Neuronal stem cell (in vitro differentiated cells): ENCODE data around the gene ZNF284. TPM values are rescaled to one million over a fixed set of nuclear protein-coding genes. Genes with fewer than 3 reads are reported as not detected.
"Not testable (repeated sequence)": the region's sequence is repeated elsewhere in the genome, so short reads cannot be mapped to it uniquely, and the experiment has no call there.

Experiments
- DNase-seq: peaks from one replicate; pipeline ENCODE4 v3.0.0-alpha.2; 2013; ENCODE audit warnings: low spot score
- H2AFZ ChIP-seq: one replicate; pipeline ENCODE4 v1.6.1; 2013; ENCODE audit warnings: mild to moderate bottlenecking, low read length, inconsistent platforms
- H2AK5ac ChIP-seq: 2 replicates; pipeline ENCODE4 v1.6.1; 2013; ENCODE audit warnings: low read depth, mild to moderate bottlenecking, inconsistent platforms, low read length, moderate library complexity, mixed read lengths
- H2BK120ac ChIP-seq: 2 replicates; pipeline ENCODE4 v1.6.1; 2013; ENCODE audit warnings: low read depth, mild to moderate bottlenecking, inconsistent platforms, low read length, moderate library complexity, mixed read lengths
- H2BK12ac ChIP-seq: one replicate; pipeline ENCODE4 v1.6.1; 2013; ENCODE audit warnings: low read length, inconsistent platforms
- H2BK15ac ChIP-seq: 2 replicates; pipeline ENCODE4 v1.6.1; 2013; ENCODE audit warnings: mild to moderate bottlenecking, low read length, inconsistent platforms, mixed read lengths
- H2BK5ac ChIP-seq: one replicate; pipeline ENCODE4 v1.6.1; 2013; ENCODE audit warnings: inconsistent platforms, mild to moderate bottlenecking, low read length, moderate library complexity
- H3K14ac ChIP-seq: one replicate; pipeline ENCODE4 v1.6.1; 2013; ENCODE audit warnings: low read length, inconsistent platforms
- H3K18ac ChIP-seq: 2 replicates; pipeline ENCODE4 v1.6.1; 2013; ENCODE audit warnings: low read length, inconsistent platforms
- H3K23ac ChIP-seq: 2 replicates; pipeline ENCODE4 v1.6.1; 2013; ENCODE audit warnings: low read depth, mild to moderate bottlenecking, mixed read lengths, low read length, inconsistent platforms; ENCODE audit not compliant: poor library complexity
- H3K27ac ChIP-seq: replicated peaks from 3 replicates; pipeline ENCODE4 v1.5.1; 2013; ENCODE audit warnings: low read length, inconsistent platforms
- H3K27me3 ChIP-seq, 3 experiments: 2 replicates each; pipeline ENCODE4 v1.6.1; 2013; ENCODE audit warnings: low read length in 3 of 3, mild to moderate bottlenecking in 2 of 3, inconsistent platforms in 1 of 3, low read depth in 1 of 3, mixed read lengths in 1 of 3, moderate library complexity in 1 of 3; ENCODE audit not compliant: control insufficient read depth in 3 of 3, insufficient read depth in 3 of 3
- H3K36me3 ChIP-seq, 2 donors: replicated peaks in 1 of 2; 2 replicates each; pipeline ENCODE4 v1.6.1; 2013; ENCODE audit warnings: low read length in 2 of 2; ENCODE audit not compliant: control insufficient read depth in 2 of 2, insufficient read depth in 2 of 2
- H3K4ac ChIP-seq: 2 replicates; pipeline ENCODE4 v1.6.1; 2013; ENCODE audit warnings: inconsistent platforms, mild to moderate bottlenecking, low read length, moderate library complexity
- H3K4me1 ChIP-seq, 2 donors: 1 replicate in 1 of 2; 2 replicates in 1 of 2; pipeline ENCODE4 v1.6.1; 2013; ENCODE audit warnings: low read length in 2 of 2, low read depth in 1 of 2; ENCODE audit not compliant: control insufficient read depth in 2 of 2, insufficient read depth in 1 of 2
- H3K4me2 ChIP-seq: one replicate; pipeline ENCODE4 v1.6.1; 2013; ENCODE audit warnings: mild to moderate bottlenecking, low read length, inconsistent platforms; ENCODE audit not compliant: insufficient read depth, poor library complexity, severe bottlenecking
- H3K4me3 ChIP-seq, 2 donors: 2 replicates each; pipeline ENCODE4 v1.5.1; 2013; ENCODE audit warnings: low read length in 2 of 2, mild to moderate bottlenecking in 2 of 2, inconsistent platforms in 1 of 2, moderate library complexity in 1 of 2
- H3K79me1 ChIP-seq: one replicate; pipeline ENCODE4 v1.6.1; 2013; ENCODE audit warnings: low read depth, mild to moderate bottlenecking, inconsistent platforms, low read length, moderate library complexity
- H3K9ac ChIP-seq: one replicate; pipeline ENCODE4 v1.6.1; 2013; ENCODE audit warnings: mild to moderate bottlenecking, low read depth, low read length, inconsistent platforms; ENCODE audit not compliant: poor library complexity
- H3K9me3 ChIP-seq, 2 donors: replicated peaks in 1 of 2; 2 replicates each; pipeline versions ENCODE3 to v1.6.1; 2013; ENCODE audit warnings: low read length in 2 of 2, mild to moderate bottlenecking in 2 of 2, inconsistent platforms in 1 of 2, low read depth in 1 of 2, mixed read lengths in 1 of 2, moderate library complexity in 1 of 2; ENCODE audit not compliant: control insufficient read depth in 2 of 2, insufficient read depth in 1 of 2
- H4K8ac ChIP-seq: one replicate; pipeline ENCODE4 v1.6.1; 2013; ENCODE audit warnings: low read depth, mild to moderate bottlenecking, inconsistent platforms, low read length, moderate library complexity
- H4K91ac ChIP-seq: one replicate; pipeline ENCODE4 v1.6.1; 2013; ENCODE audit warnings: low read length, low read depth, mild to moderate bottlenecking, inconsistent platforms; ENCODE audit not compliant: poor library complexity
- WGBS, 2 donors: extraction: QIAGEN DNeasy Blood & Tissue Kit; methylation state at CpG; one replicate each; pipeline ENCODE4 v1.1.7; 2013; ENCODE audit warnings: missing lambda C conversion rate in 2 of 2, mixed read lengths in 1 of 2; ENCODE audit not compliant: insufficient read length in 2 of 2, insufficient replicate concordance in 1 of 2; ENCODE audit errors: extremely low coverage in 2 of 2; 5-methylcytosine and 5-hydroxymethylcytosine counted together
- small RNA-seq: library from polyadenylated mRNA; stranded (forward); fragments of <200 nt; extraction: miRNeasy Mini kit (QIAGEN cat#:217004); gene quantifications from one replicate; pipeline ENCODE3, GENCODE V24; 2013; ENCODE audit not compliant: insufficient read depth

ZNF284 gene

DNA sequence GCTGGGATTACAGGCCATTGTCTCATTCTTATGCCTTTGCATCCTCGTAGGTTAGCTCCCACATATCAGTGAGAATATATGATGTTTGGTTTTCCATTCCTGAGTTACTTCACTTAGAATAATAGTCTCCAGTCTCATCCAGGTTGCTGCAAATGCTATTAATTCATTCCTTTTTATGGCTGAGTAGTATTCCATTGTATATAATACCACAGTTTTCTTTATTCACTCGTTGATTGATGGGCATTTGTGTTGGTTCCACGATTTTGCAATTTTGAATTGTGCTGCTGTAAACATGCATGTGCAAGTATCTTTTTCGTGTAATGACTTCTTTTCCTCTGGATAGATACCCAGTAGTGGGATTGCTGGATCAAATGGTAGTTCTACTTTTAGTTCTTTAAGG is 49.2 kb downstream of the ZNF284 start:
- not testable (repeated sequence) for H3K79me1 ChIP-seq, H3K14ac ChIP-seq, H2BK5ac ChIP-seq, H3K27me3 ChIP-seq, H4K91ac ChIP-seq, H4K8ac ChIP-seq, H3K4me3 ChIP-seq, H3K27ac ChIP-seq, H3K23ac ChIP-seq, H3K9ac ChIP-seq, H2BK12ac ChIP-seq, H2AK5ac ChIP-seq, H2BK15ac ChIP-seq, H3K18ac ChIP-seq, H3K4me1 ChIP-seq, H3K4ac ChIP-seq, DNase-seq, H2AFZ ChIP-seq, H3K4me2 ChIP-seq, H2BK120ac ChIP-seq
- WGBS, 2 donors = no CpG with 5 or more reads among the region's 4 CpGs
- H3K36me3 ChIP-seq = peaks cover 10 to 71% of the 10 kb centered on the region in 2 donors
- peaks cover 0 to 15% of the 10 kb centered on the region in 2 donors for H3K9me3 ChIP-seq

DNA sequence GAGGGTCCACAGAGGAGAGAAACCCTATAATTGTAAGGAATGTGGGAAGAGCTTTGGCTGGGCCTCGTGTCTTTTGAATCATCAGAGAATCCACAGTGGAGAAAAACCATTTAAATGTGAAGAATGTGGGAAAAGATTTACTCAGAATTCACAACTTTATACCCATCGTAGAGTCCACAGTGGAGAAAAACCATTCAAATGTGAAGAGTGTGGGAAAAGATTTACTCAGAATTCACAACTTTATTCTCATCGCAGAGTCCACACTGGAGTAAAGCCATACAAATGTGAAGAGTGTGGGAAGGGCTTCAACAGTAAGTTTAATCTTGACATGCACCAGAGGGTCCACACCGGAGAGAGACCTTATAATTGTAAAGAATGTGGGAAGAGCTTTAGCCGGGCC is 60.0 kb downstream of the ZNF284 start:
- no peak overlapping the region for H2AFZ ChIP-seq
- no peak overlapping the region for H3K4me3 ChIP-seq
- no peak overlapping the region for H2BK120ac ChIP-seq
- H3K23ac ChIP-seq = no peak overlapping the region
- H3K27me3 ChIP-seq = no peaks in the 10 kb centered on the region
- peaks cover 22 to 62% of the 10 kb centered on the region in 2 donors for H3K36me3 ChIP-seq
- H4K8ac ChIP-seq = no peak overlapping the region
- no peak overlapping the region for H2BK5ac ChIP-seq
- H3K18ac ChIP-seq = no peak overlapping the region
- no CpG with 5 or more reads among the region's 5 CpGs for WGBS, 2 donors
- no peak overlapping the region for H3K4me2 ChIP-seq
- H2BK15ac ChIP-seq = no peak overlapping the region
- H3K4me1 ChIP-seq = no peaks in the 10 kb centered on the region
- no peak overlapping the region for H2AK5ac ChIP-seq
- H3K9me3 ChIP-seq = peaks cover 15 to 35% of the 10 kb centered on the region in 2 donors
- no peak overlapping the region for H3K9ac ChIP-seq
- H3K27ac ChIP-seq = no peak overlapping the region
- no peak for DNase-seq
- no peak overlapping the region for H2BK12ac ChIP-seq
- H3K4ac ChIP-seq = no peak overlapping the region
- no peak overlapping the region for H3K14ac ChIP-seq
- H3K79me1 ChIP-seq = no peaks in the 10 kb centered on the region
- H4K91ac ChIP-seq = no peak overlapping the region

Small RNA genes within 50 kb of the gene (small RNA-seq; reads per million reads assigned to genes)
- gene RNU6-902P = not detected
